ENCODE measurements around the gene RRM2. TPM values are rescaled to one million over a fixed set of nuclear protein-coding genes. Genes with fewer than 3 reads are reported as not detected.

The RRM2 gene
- polyA plus RNA-seq, 1 donor from 2014 or later = 0.57 TPM

DNA sequence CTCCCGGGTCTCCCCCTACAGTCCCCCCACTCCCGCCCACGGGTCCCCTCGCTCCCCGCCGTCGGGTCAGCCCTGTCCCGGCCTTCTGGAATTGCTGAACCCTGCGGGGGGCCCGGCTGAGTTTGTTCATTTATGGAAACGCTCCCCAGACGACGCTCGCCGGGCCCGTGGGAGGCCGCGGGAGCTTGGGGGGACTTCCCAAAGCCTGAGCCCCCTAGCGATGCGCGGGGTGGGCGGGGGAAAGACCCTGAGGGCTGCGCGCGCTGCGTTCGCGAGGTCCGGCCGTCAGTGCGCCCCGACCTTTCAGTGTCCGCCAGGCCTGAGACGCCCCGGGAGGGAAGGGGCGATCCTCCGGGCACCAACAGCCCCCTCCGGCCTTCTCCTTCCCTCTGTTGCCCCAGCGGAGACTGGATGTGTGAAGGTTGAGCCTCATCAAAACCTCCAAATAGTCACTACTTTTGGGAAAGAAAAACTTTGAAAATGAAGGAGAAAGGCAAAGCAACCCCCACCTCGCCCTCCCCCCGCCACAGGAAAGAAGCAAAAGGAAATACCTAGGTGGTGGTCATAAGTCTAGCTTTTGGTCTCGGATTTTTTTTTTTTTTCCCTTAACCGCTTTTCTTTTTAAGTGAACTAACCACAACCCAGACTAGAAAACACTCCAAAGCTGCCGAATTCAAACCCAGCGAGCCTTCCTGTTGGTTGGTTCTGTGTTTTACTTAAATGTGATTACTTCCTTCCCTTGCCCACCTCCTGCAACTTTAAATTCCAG is 41.8 kb upstream of the RRM2 start:
- Histone ChIP-seq H3K36me3 (ENCODE audit: insufficient read depth, low read length) (no peaks in the 10 kb centered on the region), H3F3A (ENCODE audit: insufficient read depth, low read length, poor library complexity, severe bottlenecking) (no peaks in the 10 kb centered on the region), H4K20me1 (ENCODE audit: insufficient read depth) (no peaks in the 10 kb centered on the region), H3K9me3 (ENCODE audit: low read length) (no peaks in the 10 kb centered on the region), H3K27ac (ENCODE audit: low read length) (no peak overlapping the region), H3K4me3 (ENCODE audit: low read length) (peak overlapping the region; percentile 25), H3K9ac (ENCODE audit: low read length) (no peak overlapping the region), H3K9me2 (ENCODE audit: insufficient read depth, low read length) (no peaks in the 10 kb centered on the region), H3K79me2 (replicated peaks; ENCODE audit: insufficient read depth, low read length) (no peaks in the 10 kb centered on the region), H3K27me3 (ENCODE audit: insufficient read depth, low read depth, low read length) (peaks cover 62% of the 10 kb centered on the region), H3K4me2 (ENCODE audit: low read length) (no peak overlapping the region), H2AFZ (ENCODE audit: low read depth, low read length) (no peak overlapping the region)
- peak; percentile 88 for TF ChIP-seq EZH2 (IDR thresholded peaks at IDR 0.05; ENCODE audit: borderline replicate concordance, insufficient read depth, low read length, poor library complexity, severe bottlenecking)
- TF ChIP-seq, protein P1, sequence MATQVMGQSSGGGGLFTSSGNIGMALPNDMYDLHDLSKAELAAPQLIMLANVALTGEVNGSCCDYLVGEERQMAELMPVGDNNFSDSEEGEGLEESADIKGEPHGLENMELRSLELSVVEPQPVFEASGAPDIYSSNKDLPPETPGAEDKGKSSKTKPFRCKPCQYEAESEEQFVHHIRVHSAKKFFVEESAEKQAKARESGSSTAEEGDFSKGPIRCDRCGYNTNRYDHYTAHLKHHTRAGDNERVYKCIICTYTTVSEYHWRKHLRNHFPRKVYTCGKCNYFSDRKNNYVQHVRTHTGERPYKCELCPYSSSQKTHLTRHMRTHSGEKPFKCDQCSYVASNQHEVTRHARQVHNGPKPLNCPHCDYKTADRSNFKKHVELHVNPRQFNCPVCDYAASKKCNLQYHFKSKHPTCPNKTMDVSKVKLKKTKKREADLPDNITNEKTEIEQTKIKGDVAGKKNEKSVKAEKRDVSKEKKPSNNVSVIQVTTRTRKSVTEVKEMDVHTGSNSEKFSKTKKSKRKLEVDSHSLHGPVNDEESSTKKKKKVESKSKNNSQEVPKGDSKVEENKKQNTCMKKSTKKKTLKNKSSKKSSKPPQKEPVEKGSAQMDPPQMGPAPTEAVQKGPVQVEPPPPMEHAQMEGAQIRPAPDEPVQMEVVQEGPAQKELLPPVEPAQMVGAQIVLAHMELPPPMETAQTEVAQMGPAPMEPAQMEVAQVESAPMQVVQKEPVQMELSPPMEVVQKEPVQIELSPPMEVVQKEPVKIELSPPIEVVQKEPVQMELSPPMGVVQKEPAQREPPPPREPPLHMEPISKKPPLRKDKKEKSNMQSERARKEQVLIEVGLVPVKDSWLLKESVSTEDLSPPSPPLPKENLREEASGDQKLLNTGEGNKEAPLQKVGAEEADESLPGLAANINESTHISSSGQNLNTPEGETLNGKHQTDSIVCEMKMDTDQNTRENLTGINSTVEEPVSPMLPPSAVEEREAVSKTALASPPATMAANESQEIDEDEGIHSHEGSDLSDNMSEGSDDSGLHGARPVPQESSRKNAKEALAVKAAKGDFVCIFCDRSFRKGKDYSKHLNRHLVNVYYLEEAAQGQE (IDR thresholded peaks at IDR 0.05; ENCODE audit: borderline replicate concordance) = no peak

DNA sequence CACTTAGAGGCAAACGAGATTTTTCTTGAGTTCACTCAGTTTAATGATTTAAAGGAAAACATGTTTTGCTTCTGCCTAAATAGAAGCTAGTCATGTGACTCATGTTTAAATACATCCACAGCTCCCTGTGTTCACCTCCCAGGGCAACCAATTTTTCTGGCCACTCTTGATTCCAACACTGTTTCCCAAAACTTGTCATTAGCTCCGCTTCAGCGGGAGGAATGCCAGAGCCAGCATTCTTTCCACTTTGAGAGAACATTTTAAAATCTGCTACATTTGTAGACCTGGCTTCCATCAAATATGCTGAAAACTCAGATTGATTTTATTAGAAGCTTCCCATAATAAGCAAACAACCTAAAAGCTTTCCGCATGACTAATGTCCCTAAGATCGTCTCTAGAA is 39.5 kb upstream of the RRM2 start:
- H3F3A ChIP-seq (ENCODE audit: insufficient read depth, low read length, poor library complexity, severe bottlenecking) = no peaks in the 10 kb centered on the region
- no peak overlapping the region for H2AFZ ChIP-seq (ENCODE audit: low read depth, low read length)
- no peaks in the 10 kb centered on the region for H4K20me1 ChIP-seq (ENCODE audit: insufficient read depth)
- H3K27me3 ChIP-seq (ENCODE audit: insufficient read depth, low read depth, low read length) = peaks cover 42% of the 10 kb centered on the region
- no peaks in the 10 kb centered on the region for H3K36me3 ChIP-seq (ENCODE audit: insufficient read depth, low read length)
- H3K27ac ChIP-seq (ENCODE audit: low read length) = no peak overlapping the region
- no peaks in the 10 kb centered on the region for H3K9me2 ChIP-seq (ENCODE audit: insufficient read depth, low read length)
- TF ChIP-seq POLR2AphosphoS5 (IDR thresholded peaks at IDR 0.05) (no peak), SMC3 (conservative IDR thresholded peaks at IDR 0.05; ENCODE audit: poor library complexity) (no peak), MXI1 (conservative IDR thresholded peaks at IDR 0.05; ENCODE audit: poor library complexity, severe bottlenecking) (no peak), EZH2 (IDR thresholded peaks at IDR 0.05; ENCODE audit: borderline replicate concordance, insufficient read depth, low read length, poor library complexity, severe bottlenecking) (no peak), TAF1 (IDR thresholded peaks at IDR 0.05; ENCODE audit: low read depth) (no peak), EP300 (conservative IDR thresholded peaks at IDR 0.05; ENCODE audit: poor library complexity, severe bottlenecking) (no peak), RAD21 (conservative IDR thresholded peaks at IDR 0.05) (no peak)
- TF ChIP-seq, protein P1 (IDR thresholded peaks at IDR 0.05; ENCODE audit: borderline replicate concordance) = no peak
- TF ChIP-seq, protein P2, sequence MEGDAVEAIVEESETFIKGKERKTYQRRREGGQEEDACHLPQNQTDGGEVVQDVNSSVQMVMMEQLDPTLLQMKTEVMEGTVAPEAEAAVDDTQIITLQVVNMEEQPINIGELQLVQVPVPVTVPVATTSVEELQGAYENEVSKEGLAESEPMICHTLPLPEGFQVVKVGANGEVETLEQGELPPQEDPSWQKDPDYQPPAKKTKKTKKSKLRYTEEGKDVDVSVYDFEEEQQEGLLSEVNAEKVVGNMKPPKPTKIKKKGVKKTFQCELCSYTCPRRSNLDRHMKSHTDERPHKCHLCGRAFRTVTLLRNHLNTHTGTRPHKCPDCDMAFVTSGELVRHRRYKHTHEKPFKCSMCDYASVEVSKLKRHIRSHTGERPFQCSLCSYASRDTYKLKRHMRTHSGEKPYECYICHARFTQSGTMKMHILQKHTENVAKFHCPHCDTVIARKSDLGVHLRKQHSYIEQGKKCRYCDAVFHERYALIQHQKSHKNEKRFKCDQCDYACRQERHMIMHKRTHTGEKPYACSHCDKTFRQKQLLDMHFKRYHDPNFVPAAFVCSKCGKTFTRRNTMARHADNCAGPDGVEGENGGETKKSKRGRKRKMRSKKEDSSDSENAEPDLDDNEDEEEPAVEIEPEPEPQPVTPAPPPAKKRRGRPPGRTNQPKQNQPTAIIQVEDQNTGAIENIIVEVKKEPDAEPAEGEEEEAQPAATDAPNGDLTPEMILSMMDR (IDR thresholded peaks at IDR 0.05; ENCODE audit: poor library complexity, severe bottlenecking) = no peak
- H3K9ac ChIP-seq (ENCODE audit: low read length) = no peak overlapping the region
- no peaks in the 10 kb centered on the region for H3K79me2 ChIP-seq (replicated peaks; ENCODE audit: insufficient read depth, low read length)
- H3K4me3 ChIP-seq (ENCODE audit: low read length) = no peak overlapping the region
- no peak overlapping the region for H3K4me2 ChIP-seq (ENCODE audit: low read length)
- H3K9me3 ChIP-seq (ENCODE audit: low read length) = no peaks in the 10 kb centered on the region

Data from neural cell (in vitro differentiated cells).